Prostate gland (tissue), 2 donors: ENCODE results near the gene TBX21. TPM values are rescaled to one million over a fixed set of nuclear protein-coding genes. Genes with fewer than 3 reads are reported as not detected.

Source experiments
- DNase-seq: peaks from one replicate; pipeline ENCODE4 v3.0.0-alpha.2; 2019; ENCODE audit warnings: low spot score
- H3K27ac ChIP-seq, 2 donors: fragments of 200-600 bp; sonication (generic); 2 replicates each; pipeline ENCODE4 v1.5.1; 2017 to 2019
- H3K27me3 ChIP-seq: fragments of 200-600 bp; sonication (generic); replicated peaks from 2 replicates; pipeline ENCODE4 v1.5.1; 2019; ENCODE audit not compliant: insufficient read depth
- H3K36me3 ChIP-seq, 2 donors: fragments of 200-600 bp; sonication (generic); 1 replicate in 1 of 2; 2 replicates in 1 of 2; pipeline versions ENCODE4 v1.5.1 to v1.8.1; 2017 to 2019
- H3K4me1 ChIP-seq: fragments of 200-600 bp; sonication (generic); replicated peaks from 2 replicates; pipeline ENCODE4 v1.5.1; 2019
- H3K4me3 ChIP-seq, 2 donors: fragments of 200-600 bp; sonication (generic); 2 replicates each; pipeline ENCODE4 v1.5.1; 2017 to 2019
- H3K9me3 ChIP-seq: fragments of 200-600 bp; sonication (generic); 2 replicates; pipeline ENCODE4 v1.5.1; 2017
- POLR2A ChIP-seq: fragments of 450-650 bp; IDR thresholded peaks from one replicate; pipeline ENCODE4 v1.6.1; 2016; ENCODE audit warnings: antibody characterized with exemption, mild to moderate bottlenecking
- POLR2AphosphoS5 ChIP-seq: sonication (generic); formaldehyde crosslinking; IDR thresholded peaks from one replicate; pipeline ENCODE4 v1.6.1; 2017; ENCODE audit warnings: antibody characterized with exemption
- WGBS: methylation state at CpG from one replicate; pipeline ENCODE4 v1.1.5; 2018; 5-methylcytosine and 5-hydroxymethylcytosine counted together
- intact Hi-C: fragments of 100-400 bp; cut with DNase I; formaldehyde crosslinking; loops from one replicate; pipeline ENCODE4 v1.14.2; 2022
- total RNA-seq, 2 donors: library from RNA; depleted of rRNA; stranded (reverse); fragments of >200 nt; gene quantifications; one replicate each; pipeline ENCODE4 v1.1.0, GENCODE V29; 2016
- TF ChIP-seq, protein P1 (sequence below), 4 experiments: fragments of 200-600 bp in 2 of 4; fragments of 450-650 bp in 2 of 4; sonication (generic) in 2 of 4; IDR thresholded peaks; 1 replicate in 3 of 4; 2 replicates in 1 of 4; pipeline ENCODE4 v1.5.1; 2016 to 2019; ENCODE audit warnings: antibody characterized with exemption in 4 of 4, mild to moderate bottlenecking in 2 of 4, moderate library complexity in 2 of 4

The TBX21 gene
- total RNA-seq, 2 donors from 2014 or later, result 0.27 to 0.45 TPM

DNA sequence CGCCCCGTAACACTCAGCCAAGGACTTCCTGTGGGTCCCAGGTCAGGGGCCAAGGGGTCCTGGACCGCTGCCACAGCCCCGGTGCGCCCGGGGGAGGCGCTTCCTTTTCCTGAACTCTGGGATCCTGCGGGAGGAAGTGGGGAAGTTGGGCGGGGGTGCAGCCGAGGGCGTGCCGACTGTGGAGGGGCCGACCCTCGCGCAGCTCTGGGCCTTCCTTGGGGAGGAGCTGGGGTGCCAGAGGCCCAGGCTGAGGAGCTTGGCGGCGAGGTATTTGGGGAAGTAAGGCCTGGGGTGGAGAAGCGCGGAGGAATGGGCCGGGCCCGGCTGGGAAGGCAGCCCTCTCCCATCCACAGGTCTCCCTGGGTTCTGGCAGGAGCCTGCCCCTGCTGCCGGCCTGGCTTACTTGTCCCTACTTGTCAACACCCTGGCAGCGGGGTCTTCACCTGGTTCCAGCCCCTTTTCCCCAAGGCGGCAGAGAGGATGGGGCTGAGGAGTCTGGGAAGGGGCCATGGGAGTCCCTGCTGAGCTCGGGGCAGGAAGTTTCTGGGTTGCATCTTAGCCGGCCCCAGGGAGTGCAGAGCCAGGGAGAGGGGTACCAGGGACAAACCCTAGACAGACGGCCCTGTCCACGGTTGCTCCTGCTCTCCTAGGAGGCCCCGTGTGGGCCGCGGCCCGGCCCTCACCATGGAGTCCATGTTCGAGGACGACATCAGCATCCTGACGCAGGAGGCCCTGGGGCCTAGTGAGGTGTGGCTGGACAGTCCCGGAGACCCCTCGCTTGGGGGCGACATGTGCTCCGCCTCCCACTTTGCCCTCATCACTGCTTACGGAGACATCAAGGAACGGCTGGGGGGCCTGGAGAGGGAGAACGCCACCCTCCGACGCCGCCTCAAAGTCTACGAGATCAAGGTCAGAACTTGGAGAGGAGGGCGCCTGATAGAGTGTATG is 37.3 kb upstream of the TBX21 start:
- Histone ChIP-seq H3K9me3 (no peaks in the 10 kb centered on the region), H3K4me3 (peak overlapping the region; percentile 91 to 94), H3K27me3 (no peaks in the 10 kb centered on the region), H3K27ac (peak overlapping the region; percentile 84 to 87), H3K36me3 (no peaks in the 10 kb centered on the region), H3K4me1 (no peaks in the 10 kb centered on the region)
- DNase-seq, result no peak
- WGBS, result 41% methylated on average over 47 of the region's 47 CpGs
- intact Hi-C loops, result loop anchor here (10.0 kb wide), 1 partner anchor 109 kb away; no protein-coding TSS in a partner anchor
- TF ChIP-seq, protein P1, sequence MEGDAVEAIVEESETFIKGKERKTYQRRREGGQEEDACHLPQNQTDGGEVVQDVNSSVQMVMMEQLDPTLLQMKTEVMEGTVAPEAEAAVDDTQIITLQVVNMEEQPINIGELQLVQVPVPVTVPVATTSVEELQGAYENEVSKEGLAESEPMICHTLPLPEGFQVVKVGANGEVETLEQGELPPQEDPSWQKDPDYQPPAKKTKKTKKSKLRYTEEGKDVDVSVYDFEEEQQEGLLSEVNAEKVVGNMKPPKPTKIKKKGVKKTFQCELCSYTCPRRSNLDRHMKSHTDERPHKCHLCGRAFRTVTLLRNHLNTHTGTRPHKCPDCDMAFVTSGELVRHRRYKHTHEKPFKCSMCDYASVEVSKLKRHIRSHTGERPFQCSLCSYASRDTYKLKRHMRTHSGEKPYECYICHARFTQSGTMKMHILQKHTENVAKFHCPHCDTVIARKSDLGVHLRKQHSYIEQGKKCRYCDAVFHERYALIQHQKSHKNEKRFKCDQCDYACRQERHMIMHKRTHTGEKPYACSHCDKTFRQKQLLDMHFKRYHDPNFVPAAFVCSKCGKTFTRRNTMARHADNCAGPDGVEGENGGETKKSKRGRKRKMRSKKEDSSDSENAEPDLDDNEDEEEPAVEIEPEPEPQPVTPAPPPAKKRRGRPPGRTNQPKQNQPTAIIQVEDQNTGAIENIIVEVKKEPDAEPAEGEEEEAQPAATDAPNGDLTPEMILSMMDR (IDR thresholded peaks at IDR 0.05), result no peak
- TF ChIP-seq POLR2A, result no peak
- TF ChIP-seq POLR2AphosphoS5, result no peak

GRCh38 chr17:47696717-47697642 is 36.1 kb upstream of the TBX21 start:
- no peak overlapping the region for H3K4me3 ChIP-seq
- H3K27me3 ChIP-seq, result no peaks in the 10 kb centered on the region
- WGBS, result 85% methylated on average over 11 of the region's 11 CpGs
- H3K9me3 ChIP-seq, result no peaks in the 10 kb centered on the region
- H3K36me3 ChIP-seq, result no peaks in the 10 kb centered on the region
- TF ChIP-seq POLR2AphosphoS5, result no peak
- TF ChIP-seq, protein P1 (IDR thresholded peaks at IDR 0.05), result no peak
- TF ChIP-seq POLR2A, result no peak
- H3K27ac ChIP-seq, result no peak overlapping the region
- H3K4me1 ChIP-seq, result no peaks in the 10 kb centered on the region
- intact Hi-C loops, result loop anchor here (10.0 kb wide), 1 partner anchor 108 kb away; no protein-coding TSS in a partner anchor
- DNase-seq, result no peak

- H3K4me1 ChIP-seq, result no peaks in the 10 kb centered on the region
- no peaks in the 10 kb centered on the region for H3K36me3 ChIP-seq
- H3K27me3 ChIP-seq, result no peaks in the 10 kb centered on the region
- 72% methylated on average over 9 of the region's 9 CpGs for WGBS
- no peak overlapping the region for H3K4me3 ChIP-seq
- intact Hi-C loops, result loop anchor here (10.0 kb wide), 1 partner anchor 107 kb away; no protein-coding TSS in a partner anchor
- TF ChIP-seq POLR2A (no peak), POLR2AphosphoS5 (no peak)
- TF ChIP-seq, protein P1 (IDR thresholded peaks at IDR 0.05), result no peak
- H3K9me3 ChIP-seq, result no peaks in the 10 kb centered on the region
- no peak for DNase-seq
- H3K27ac ChIP-seq, result no peak overlapping the region
Measured at GRCh38 chr17:47697906-47698711, 34.9 kb upstream of the TBX21 start.

DNA sequence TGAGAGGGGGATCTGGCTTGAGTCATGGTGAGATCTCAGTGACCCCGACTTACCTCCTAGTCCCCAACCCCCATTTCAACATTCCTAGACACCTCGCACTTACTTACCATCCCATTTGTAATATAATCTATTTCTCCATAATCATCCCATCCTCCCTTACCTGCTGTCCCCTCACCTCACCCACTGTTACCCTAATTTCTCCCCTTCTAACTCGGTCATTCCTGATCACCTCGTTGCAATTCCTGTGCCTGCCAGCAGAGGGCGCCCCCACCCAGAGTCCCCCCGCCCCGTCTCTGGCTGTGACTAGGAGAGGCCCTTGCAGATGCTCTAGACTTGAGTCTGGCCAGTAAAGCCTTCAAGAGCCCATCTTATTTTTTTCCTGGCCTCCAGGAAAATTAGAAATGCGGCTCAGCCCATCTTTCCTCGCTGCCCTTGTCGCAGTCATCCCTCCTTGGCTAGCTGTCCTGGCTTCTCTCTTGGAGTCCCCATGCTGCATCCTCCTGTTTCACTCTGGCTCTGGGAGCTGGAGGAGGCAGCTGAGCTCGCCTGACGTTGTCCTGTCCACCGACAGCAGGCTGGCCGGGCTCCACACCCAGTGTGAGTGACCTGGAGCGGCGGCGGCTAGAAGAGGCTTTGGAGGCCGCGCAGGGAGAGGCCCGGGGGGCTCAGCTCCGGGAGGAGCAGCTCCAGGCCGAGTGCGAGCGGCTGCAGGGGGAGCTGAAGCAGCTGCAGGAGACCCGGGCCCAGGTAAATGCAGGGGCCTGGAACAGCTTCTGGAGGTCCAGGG is 34.1 kb upstream of the TBX21 start:
- DNase-seq, result peak; percentile 22
- no peaks in the 10 kb centered on the region for H3K27me3 ChIP-seq
- no peak overlapping the region for H3K4me3 ChIP-seq
- no peaks in the 10 kb centered on the region for H3K4me1 ChIP-seq
- H3K27ac ChIP-seq, result no peak overlapping the region
- no peaks in the 10 kb centered on the region for H3K9me3 ChIP-seq
- no peaks in the 10 kb centered on the region for H3K36me3 ChIP-seq
- no peak for TF ChIP-seq POLR2A
- TF ChIP-seq, protein P1 (IDR thresholded peaks at IDR 0.05), result peak; percentile 62 to 98 (median 78)
- no peak for TF ChIP-seq POLR2AphosphoS5
- WGBS, result 67% methylated on average over 25 of the region's 25 CpGs
- intact Hi-C loops, result loop anchor here (10.0 kb wide), 1 partner anchor 106 kb away; no protein-coding TSS in a partner anchor
